SJSA1 (cell line): ENCODE measurements around the gene RGR. TPM values are rescaled to one million over a fixed set of nuclear protein-coding genes. Genes with fewer than 3 reads are reported as not detected.

Experiments
- DNase-seq, 2 experiments: peaks; one replicate each; pipeline ENCODE4 v3.0.0-alpha.2; 2015 to 2020; ENCODE audit warnings: low spot score in 2 of 2, low read depth in 1 of 2
- H3K27ac ChIP-seq: fragments of 250-450 bp; sonication (Bioruptor Pico); 2 replicates; pipeline ENCODE4 v1.5.1; 2020; ENCODE audit warnings: mild to moderate bottlenecking, moderate library complexity
- H3K27me3 ChIP-seq: fragments of 250-450 bp; sonication (Bioruptor Pico); replicated peaks from 2 replicates; pipeline ENCODE4 v1.5.1; 2020; ENCODE audit warnings: mild to moderate bottlenecking, moderate library complexity
- H3K36me3 ChIP-seq: fragments of 250-450 bp; sonication (Bioruptor Pico); 2 replicates; pipeline ENCODE4 v1.5.1; 2020; ENCODE audit warnings: mild to moderate bottlenecking
- H3K4me1 ChIP-seq: fragments of 250-450 bp; sonication (Bioruptor Pico); replicated peaks from 2 replicates; pipeline ENCODE4 v1.6.1; 2021; ENCODE audit warnings: mild to moderate bottlenecking
- H3K4me3 ChIP-seq: fragments of 250-450 bp; sonication (Bioruptor Pico); 2 replicates; pipeline ENCODE4 v1.5.1; 2020; ENCODE audit warnings: mild to moderate bottlenecking
- H3K9me3 ChIP-seq: fragments of 250-450 bp; sonication (Bioruptor Pico); replicated peaks from 2 replicates; pipeline ENCODE4 v1.5.1; 2020; ENCODE audit warnings: mild to moderate bottlenecking
- total RNA-seq: library from RNA; depleted of rRNA; stranded (reverse); fragments of >200 nt; shearing (Covaris generic); gene quantifications from 2 replicates; pipeline ENCODE4 v1.2.3, GENCODE V29; 2014

The RGR gene
- total RNA-seq, 1 experiment from 2014 or later = not detected

DNA sequence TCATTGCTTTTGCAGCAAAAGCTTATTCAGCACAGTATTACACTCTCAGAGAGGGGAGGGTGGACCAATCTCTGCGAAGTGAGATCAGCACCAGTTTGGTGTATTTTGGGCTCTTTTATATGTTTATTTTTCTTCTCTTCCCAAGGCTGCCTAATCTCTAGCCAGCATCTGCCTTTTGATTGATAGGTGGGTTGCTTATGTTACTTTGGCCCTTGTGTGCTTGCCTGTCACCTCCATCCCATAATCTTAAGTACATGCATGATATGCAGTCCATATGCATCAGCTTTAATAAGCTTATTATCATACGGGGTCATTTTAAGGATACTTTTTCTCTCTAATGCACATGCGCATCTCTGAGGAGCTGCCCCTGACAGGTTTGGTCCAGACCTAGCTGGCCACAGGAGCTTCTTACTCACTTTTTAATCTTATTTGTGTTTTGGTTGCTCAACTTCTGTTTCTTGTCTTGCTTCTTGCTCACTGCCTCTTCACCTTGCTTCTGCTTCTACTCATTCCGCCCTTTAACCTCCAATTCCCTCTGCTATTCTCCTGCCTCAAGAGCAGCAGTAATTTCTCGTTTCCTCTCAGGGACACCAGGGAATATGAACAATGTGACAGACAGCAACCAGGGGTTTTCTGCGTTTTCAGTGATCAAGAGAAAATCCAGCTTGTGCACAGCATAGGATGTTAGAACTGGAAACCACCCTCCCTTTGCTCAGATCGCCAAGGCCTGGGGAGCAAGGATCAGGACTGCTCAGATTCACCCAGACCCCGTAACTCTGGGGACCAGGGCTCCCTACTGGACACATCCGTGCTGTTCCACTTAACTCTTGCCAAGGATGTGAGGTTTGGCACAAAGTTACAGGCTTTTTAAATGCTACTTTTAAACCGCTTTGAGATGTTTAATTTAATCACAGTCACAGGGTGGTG, 10.0 kb downstream of the RGR start:
- no peaks in the 10 kb centered on the region for H3K4me1 ChIP-seq
- DNase-seq = no peak
- H3K9me3 ChIP-seq = no peaks in the 10 kb centered on the region
- no peak overlapping the region for H3K4me3 ChIP-seq
- no peaks in the 10 kb centered on the region for H3K36me3 ChIP-seq
- H3K27me3 ChIP-seq = no peaks in the 10 kb centered on the region
- H3K27ac ChIP-seq = no peak overlapping the region

DNA sequence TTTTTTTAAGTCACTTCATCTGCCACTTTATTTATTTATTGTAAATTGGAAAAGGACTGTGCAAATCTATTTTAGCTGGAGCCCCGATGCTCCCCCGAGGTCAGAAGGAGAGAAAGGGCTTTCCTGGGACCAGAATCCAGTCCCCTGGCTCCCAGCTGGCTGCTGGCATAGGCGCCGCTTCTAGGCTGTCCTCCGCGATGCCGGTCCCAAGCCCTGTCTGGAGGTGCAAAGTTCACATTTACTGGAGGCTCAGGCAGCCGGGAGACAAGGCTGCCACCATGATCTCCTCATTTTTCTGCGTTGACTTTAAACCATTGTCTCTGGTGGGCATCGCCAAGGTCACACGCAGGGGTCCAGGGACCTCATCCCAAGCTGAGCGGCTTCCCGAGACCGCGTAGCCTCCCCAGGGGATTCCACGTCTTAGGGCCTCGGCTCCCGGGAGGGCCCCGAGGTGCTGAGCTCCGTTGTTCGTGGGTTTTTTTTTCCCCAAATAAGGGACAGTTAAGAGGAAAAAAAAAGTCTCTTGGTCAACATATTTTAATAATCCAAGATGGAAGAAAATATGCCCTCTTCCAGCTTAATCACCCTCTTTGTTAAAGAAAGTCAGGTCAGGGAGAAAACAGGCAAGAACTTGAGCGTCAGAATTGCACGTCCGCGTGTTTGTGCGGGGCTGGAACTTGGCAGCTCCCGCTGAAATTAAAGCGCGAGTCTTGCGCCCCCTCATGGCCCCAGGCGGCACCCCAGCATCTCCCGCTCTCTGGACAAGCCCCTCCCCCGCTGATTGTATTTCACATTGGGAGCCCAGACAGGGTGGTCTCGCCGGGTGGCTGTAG, 11.9 kb downstream of the RGR start:
- Histone ChIP-seq H3K4me1 (no peaks in the 10 kb centered on the region), H3K9me3 (no peaks in the 10 kb centered on the region), H3K36me3 (no peaks in the 10 kb centered on the region), H3K27ac (no peak overlapping the region), H3K27me3 (no peaks in the 10 kb centered on the region), H3K4me3 (no peak overlapping the region)
- no peak for DNase-seq

DNA sequence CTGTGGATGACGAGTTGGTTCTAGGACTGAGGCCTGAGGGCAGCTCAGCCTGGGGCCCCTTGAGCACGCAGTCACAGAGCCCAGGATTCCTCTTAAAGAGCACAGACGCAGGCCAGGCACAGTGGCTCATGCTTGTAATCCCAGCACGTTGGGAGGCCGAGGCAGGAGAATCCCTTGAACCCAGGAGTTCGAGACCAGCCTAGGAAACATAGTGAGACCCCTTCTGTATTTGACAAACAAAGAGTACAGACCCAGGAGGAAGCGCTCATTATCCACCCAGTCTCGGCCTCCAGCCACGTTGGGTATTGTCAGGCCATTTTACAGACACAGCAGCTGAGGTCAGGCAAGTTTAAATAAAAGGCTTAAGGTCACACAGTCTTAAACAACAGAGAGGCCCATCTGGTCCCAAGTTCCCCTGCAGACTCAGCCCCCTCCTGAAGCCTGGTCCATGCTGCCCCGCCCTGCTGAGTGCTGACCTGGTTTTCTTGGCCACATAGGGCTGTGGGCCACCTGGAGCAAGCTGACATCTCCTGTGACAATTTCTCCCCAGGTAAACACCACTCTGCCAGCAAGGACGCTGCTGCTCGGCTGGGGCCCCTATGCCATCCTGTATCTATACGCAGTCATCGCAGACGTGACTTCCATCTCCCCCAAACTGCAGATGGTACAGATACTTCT, 12.6 kb downstream of the RGR start:
- no peaks in the 10 kb centered on the region for H3K36me3 ChIP-seq
- DNase-seq = peak in 1 of 2 experiments; percentile 20

DNA sequence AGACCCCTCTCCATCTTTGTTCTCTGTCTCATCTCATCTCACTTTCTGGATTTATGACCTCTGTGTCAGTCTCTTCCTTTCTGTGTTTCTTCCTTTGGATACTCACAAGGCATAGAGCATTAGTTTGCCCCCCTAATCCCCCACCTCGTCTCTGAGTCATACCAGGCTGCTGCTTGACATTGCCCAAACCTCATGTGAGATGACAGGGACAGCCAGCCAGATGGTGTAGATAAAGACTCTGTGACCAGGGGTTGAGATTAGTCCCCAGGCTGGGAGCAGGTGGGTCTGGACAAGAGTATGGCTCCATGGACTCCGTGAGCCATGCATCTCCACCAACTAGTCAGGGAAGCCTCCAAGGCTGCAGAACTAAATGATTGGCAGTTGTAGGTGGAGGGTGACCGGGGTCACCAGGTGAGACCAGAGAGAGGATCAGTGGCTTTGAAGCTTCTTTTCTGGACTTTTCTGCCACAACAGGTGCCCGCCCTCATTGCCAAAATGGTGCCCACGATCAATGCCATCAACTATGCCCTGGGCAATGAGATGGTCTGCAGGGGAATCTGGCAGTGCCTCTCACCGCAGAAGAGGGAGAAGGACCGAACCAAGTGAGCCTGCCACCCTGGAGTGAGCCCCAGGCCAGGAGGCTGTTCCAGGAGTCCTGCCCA, 13.3 kb downstream of the RGR start:
- DNase-seq = peak in 1 of 2 experiments; percentile 26
- Histone ChIP-seq H3K9me3 (no peaks in the 10 kb centered on the region), H3K27ac (no peak overlapping the region), H3K36me3 (no peaks in the 10 kb centered on the region), H3K4me1 (no peaks in the 10 kb centered on the region), H3K27me3 (no peaks in the 10 kb centered on the region), H3K4me3 (no peak overlapping the region)

More for the DNA sequence above, 12.6 kb downstream of the RGR start:
- Histone ChIP-seq H3K9me3 (no peaks in the 10 kb centered on the region), H3K4me1 (no peaks in the 10 kb centered on the region), H3K27ac (no peak overlapping the region), H3K27me3 (no peaks in the 10 kb centered on the region), H3K4me3 (no peak overlapping the region)

DNA sequence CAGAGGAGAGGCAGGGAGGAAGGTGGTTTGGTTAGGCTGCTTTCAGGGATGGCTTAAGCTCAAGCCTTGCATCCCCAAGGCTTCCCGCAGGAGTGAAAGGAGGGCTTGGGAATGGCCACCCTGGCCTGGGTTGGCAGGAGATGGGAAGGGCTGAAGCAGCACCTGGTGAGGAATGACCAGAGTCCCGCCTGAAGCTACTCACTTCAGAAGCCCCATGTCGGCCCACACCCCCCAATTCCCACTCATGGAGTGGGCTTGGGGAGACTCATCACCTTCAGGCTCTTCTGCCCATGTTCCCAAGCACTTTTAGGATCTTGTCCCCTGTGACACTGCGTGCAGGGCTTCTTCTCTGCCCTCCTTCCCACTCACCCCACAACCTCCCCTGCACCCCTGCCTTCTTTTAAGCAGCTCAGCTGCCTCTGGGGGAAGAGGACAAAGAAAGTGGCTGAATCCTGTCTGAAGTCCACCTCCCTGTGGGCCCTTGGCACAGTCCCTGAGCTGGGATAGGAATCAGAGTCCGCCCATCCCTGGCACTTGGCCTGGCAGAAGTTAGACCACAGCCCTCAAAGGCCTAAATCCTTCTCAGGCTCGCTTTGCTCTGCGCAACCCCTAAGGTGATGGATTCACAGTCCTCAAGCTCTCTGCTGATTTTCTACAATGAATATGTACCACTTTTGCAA, 16.5 kb downstream of the RGR start:
- Histone ChIP-seq H3K9me3 (no peaks in the 10 kb centered on the region), H3K4me3 (no peak overlapping the region), H3K4me1 (peaks cover 6% of the 10 kb centered on the region), H3K27ac (no peak overlapping the region), H3K36me3 (no peaks in the 10 kb centered on the region), H3K27me3 (no peaks in the 10 kb centered on the region)
- DNase-seq = peak in 1 of 2 experiments; percentile 25

DNA sequence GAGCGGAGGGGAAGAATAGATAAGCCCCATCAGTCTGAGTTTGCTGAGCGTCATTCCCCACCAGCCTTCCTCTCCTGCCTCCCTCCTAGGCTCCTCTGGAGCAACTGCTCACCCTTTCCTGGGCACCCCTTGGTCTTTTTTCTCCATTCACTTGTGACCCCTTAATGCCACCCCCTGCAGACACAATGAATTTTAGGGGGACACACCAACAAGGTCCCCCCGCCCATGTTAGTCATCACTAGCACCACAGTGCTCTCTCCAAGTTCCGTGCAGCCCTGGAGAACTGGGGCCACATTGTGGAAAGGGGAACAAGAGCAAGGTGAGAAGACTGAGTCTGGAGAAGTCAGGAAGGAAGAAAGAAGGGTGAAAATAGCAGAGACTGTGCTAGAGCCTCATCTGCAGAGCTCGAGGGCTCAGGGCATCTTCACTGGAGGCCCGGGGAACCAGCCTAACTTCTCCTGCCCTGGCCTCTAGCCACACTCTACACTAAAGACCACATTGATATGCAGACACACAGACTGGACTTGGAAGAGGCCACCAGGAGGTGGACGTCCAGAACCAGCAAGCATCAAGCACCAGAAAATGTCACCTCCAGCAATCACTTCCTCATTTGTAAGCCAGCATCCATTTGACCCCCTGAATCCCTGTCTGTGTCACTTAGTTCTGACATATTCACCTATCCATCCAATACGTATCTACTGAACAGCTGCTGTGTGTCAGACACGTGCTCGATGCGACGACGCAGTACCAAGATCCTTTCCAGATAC, 17.5 kb downstream of the RGR start:
- Histone ChIP-seq H3K9me3 (no peaks in the 10 kb centered on the region), H3K4me3 (no peak overlapping the region), H3K27me3 (no peaks in the 10 kb centered on the region), H3K4me1 (peaks cover 8% of the 10 kb centered on the region), H3K27ac (no peak overlapping the region), H3K36me3 (no peaks in the 10 kb centered on the region)
- DNase-seq = peak in 1 of 2 experiments; percentile 16

DNA sequence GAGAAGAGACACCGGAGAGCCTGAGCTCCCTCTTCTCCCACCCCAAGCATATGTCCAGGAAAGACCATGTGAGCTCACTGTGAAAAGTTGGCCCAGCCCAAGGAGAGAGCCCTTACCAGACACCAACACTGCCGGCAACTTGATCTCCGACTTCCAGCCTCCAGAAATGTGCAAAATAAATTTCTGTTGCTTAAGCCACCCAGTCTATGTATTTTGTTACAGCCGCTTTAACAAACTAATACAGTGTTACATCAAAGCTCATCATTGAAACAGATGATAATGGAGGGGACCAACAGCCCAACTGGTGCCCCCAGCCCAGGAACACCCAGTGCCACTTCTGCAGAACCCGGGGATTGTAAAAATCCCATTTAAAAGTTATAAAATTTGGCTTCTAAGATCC, 18.9 kb downstream of the RGR start:
- H3K36me3 ChIP-seq = no peaks in the 10 kb centered on the region

DNA sequence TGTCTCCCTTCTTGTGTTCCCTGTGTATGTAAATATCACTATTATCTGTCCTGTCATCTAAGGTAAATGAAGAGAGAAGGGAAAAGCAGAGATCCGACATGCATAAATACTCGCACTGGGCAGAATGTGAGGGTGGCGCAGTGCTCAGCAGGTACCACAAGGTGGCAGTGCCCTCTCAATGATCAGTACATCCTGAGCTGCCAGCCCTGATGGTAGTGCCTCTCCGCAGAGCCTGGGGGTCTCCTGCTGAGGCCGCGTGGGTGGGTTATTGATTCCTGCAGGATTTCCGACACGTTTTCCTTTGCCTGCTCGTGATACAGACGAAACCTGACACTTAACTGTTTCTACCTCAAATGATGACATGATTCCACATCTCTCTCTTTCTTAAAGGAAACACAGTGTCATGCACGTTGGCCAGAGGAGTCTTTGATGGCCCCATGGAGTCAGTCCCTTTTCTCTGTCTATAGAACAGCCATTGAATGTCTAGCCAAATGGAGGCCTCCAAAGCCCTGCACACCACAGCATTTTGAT, 19.8 kb downstream of the RGR start:
- H3K36me3 ChIP-seq = no peaks in the 10 kb centered on the region
- no peak overlapping the region for H3K4me3 ChIP-seq
- DNase-seq = peak; percentile 69
- no peaks in the 10 kb centered on the region for H3K27me3 ChIP-seq
- H3K4me1 ChIP-seq = peaks cover 24% of the 10 kb centered on the region
- no peaks in the 10 kb centered on the region for H3K9me3 ChIP-seq
- no peak overlapping the region for H3K27ac ChIP-seq

More for the DNA sequence above, 18.9 kb downstream of the RGR start:
- H3K27me3 ChIP-seq = no peaks in the 10 kb centered on the region
- peaks cover 17% of the 10 kb centered on the region for H3K4me1 ChIP-seq
- H3K27ac ChIP-seq = no peak overlapping the region
- H3K4me3 ChIP-seq = no peak overlapping the region
- H3K9me3 ChIP-seq = no peaks in the 10 kb centered on the region
- DNase-seq = no peak

DNA sequence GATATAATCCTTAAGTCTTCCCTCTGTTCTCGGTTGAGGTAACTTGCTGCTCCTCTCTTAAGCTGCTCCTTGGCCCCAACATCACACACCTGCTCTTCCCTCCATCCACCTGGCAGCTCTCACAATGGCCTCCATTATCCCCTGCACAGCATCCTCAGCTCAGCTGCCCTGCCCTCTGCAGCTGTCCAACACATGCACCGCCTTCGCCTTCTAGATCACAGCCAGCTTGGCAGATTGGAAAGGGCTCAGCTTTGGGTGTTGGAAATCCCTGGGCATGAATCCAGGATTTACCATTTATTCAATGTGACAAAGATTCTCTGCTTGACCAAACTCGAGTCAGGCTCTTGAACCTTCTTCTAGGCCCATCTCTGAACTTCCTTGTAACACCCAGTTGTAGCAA, 20.6 kb downstream of the RGR start:
- Histone ChIP-seq H3K27me3 (no peaks in the 10 kb centered on the region), H3K27ac (no peak overlapping the region)
- no peak for DNase-seq

DNA sequence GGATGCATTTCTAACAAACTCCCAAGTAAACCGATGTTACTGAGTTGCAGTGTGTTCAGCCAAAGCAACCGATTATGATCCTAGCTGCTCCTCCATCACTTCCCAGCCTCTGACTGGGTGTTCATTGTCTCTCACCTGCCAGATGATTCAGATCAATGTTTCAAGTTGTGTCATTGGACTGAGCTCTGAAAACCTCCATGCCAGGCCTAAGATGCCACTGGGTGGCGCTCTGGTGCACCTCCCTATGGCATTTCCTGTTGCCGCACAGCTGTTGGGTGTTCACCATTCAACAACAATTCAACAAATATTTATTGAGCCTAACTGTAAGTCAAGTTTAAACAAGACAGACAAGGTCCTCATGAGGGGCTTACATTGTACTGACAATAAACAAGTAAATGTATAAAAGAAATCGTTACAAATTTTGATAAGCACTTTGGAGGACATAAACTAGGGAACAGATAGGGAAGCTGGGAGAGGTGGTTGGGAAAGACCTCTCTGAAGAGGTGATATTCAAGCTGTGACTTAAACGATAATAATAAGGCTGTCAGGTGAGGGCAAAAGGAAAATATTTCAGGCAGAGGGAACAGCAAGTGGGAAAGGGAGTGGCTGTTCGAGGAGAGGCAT, 22.8 kb downstream of the RGR start:
- no peaks in the 10 kb centered on the region for H3K9me3 ChIP-seq
- H3K4me3 ChIP-seq = no peak overlapping the region
- H3K27me3 ChIP-seq = no peaks in the 10 kb centered on the region
- DNase-seq = peak; percentile 58 to 69
- no peaks in the 10 kb centered on the region for H3K36me3 ChIP-seq
- peak overlapping the region; percentile 40 for H3K27ac ChIP-seq
- peaks cover 35% of the 10 kb centered on the region for H3K4me1 ChIP-seq

More for the DNA sequence above, 20.6 kb downstream of the RGR start:
- Histone ChIP-seq H3K36me3 (no peaks in the 10 kb centered on the region), H3K4me3 (no peak overlapping the region), H3K4me1 (peaks cover 32% of the 10 kb centered on the region), H3K9me3 (no peaks in the 10 kb centered on the region)

DNA sequence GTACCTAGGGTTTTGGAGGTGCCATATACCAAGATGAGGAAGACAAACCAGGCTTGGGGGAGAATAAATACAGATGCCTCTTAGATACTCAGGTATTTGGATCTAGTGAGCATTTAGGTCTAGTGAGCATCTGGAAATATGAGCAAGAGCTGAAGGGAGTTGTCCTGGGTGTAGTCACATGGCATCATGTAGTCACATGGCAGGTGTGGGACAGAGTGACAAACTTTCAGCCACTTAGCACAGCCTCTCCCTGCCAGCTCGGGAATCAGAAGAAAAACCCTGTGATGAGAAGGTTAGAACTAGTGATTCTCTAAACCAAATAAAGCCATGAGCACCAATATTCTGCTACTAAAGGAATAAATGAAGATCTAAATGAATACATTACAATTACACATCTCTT, 24.3 kb downstream of the RGR start:
- H3K4me1 ChIP-seq = peaks cover 35% of the 10 kb centered on the region
- H3K36me3 ChIP-seq = no peaks in the 10 kb centered on the region
- H3K27ac ChIP-seq = peak overlapping the region; percentile 55
- H3K27me3 ChIP-seq = no peaks in the 10 kb centered on the region
- no peak for DNase-seq
- H3K4me3 ChIP-seq = no peak overlapping the region
- no peaks in the 10 kb centered on the region for H3K9me3 ChIP-seq

DNA sequence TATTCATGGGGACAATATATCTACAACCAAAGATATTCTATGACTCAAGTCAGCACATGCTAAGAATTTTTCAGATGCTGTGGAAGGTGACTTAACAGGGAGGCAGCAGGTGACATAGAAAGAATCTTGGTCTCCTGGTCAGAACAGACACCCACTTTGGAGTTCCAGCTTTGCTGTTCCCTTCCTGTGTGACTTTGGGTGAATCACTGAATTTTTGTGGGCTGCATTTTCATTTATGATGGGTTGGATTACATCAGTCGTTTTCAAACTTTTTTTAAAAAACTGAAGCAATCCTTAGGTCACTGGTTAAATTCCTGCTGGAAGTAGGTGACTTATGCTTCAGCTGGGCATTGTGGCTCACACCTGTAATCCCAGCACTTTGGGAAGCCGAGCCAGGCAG, 24.9 kb downstream of the RGR start:
- Histone ChIP-seq H3K4me1 (peaks cover 32% of the 10 kb centered on the region), H3K9me3 (no peaks in the 10 kb centered on the region), H3K27me3 (no peaks in the 10 kb centered on the region), H3K36me3 (no peaks in the 10 kb centered on the region), H3K27ac (peak overlapping the region; percentile 55), H3K4me3 (no peak overlapping the region)
- peak in 1 of 2 experiments; percentile 59 for DNase-seq
